Fibroblast of the aortic adventitia (primary cell): ENCODE measurements around the gene LRP1. TPM values are rescaled to one million over a fixed set of nuclear protein-coding genes. Genes with fewer than 3 reads are reported as not detected.

ENCODE experiments used
- DNase-seq: peaks from one replicate; pipeline ENCODE4 v3.0.0-alpha.2; 2010; ENCODE audit warnings: low read depth
- H3K4me3 ChIP-seq: 2 replicates; pipeline ENCODE4 v1.5.1; 2011; ENCODE audit warnings: low read depth, mild to moderate bottlenecking, control low read depth, low read length, moderate library complexity
- CTCF ChIP-seq: IDR thresholded peaks from 2 replicates; pipeline ENCODE4 v1.5.1; 2011; ENCODE audit warnings: mild to moderate bottlenecking, low read length, control low read depth, inconsistent platforms; ENCODE audit not compliant: insufficient read depth
- total RNA-seq: library from RNA; depleted of rRNA; stranded (reverse); fragments of >200 nt; gene quantifications from 2 replicates; pipeline ENCODE4 v1.2.3, GENCODE V29; 2012; ENCODE audit warnings: low replicate concordance

LRP1 gene
- total RNA-seq, 1 donor = 541 TPM

- no peak for TF ChIP-seq CTCF
- DNase-seq = no peak
Observed at GRCh38 chr12:57156701-57157403, 28.6 kb downstream of the LRP1 start.

GRCh38 chr12:57157588-57158173, 29.4 kb downstream of the LRP1 start:
- no peak overlapping the region for H3K4me3 ChIP-seq
- TF ChIP-seq CTCF = no peak
- no peak for DNase-seq

More at GRCh38 chr12:57156701-57157403, 28.6 kb downstream of the LRP1 start:
- no peak overlapping the region for H3K4me3 ChIP-seq

- TF ChIP-seq CTCF = no peak
- no peak overlapping the region for H3K4me3 ChIP-seq
- DNase-seq = no peak
Observed at GRCh38 chr12:57158186-57158585, 29.9 kb downstream of the LRP1 start.

- H3K4me3 ChIP-seq = no peak overlapping the region
- DNase-seq = peak; percentile 27
- TF ChIP-seq CTCF = no peak
Observed at GRCh38 chr12:57158665-57159064, 30.4 kb downstream of the LRP1 start.

- TF ChIP-seq CTCF = no peak
- no peak overlapping the region for H3K4me3 ChIP-seq
- no peak for DNase-seq
Observed at GRCh38 chr12:57159311-57159710, 31.0 kb downstream of the LRP1 start.

GRCh38 chr12:57160040-57160439, 31.8 kb downstream of the LRP1 start:
- TF ChIP-seq CTCF = no peak
- H3K4me3 ChIP-seq = no peak overlapping the region
- DNase-seq = no peak
